HepG2 (cell line): Measurements from ENCODE around the gene ERFL. TPM values are rescaled to one million over a fixed set of nuclear protein-coding genes. Genes with fewer than 3 reads are reported as not detected.

ENCODE experiments used
- ATAC-seq: fragments of 200-7000 bp; cut with Tn5 transposase; 3 replicates; pipeline ENCODE4 v1.9.1; 2020; ENCODE audit warnings: mild to moderate bottlenecking, moderate library complexity
- BruUV-seq: library from RNA; stranded (reverse); fragments of 400-500 nt; replicated peaks from 2 replicates; lab custom pipeline; 2021; lab: Mats Ljungman, UMichigan
- CTCF ChIA-PET: fragments of 300-600 bp; formaldehyde crosslinking; extraction: SDS; loops from one replicate; lab custom pipeline; 2021; ENCODE audit warnings: low total read pairs, inconsistent platforms, low intra/inter-chr PET ratio; lab: Yijun Ruan, JAX
- POLR2A ChIA-PET: fragments of 350-600 bp; sonication (Branson Sonifier 250); formaldehyde crosslinking; loops from one replicate; lab custom pipeline; 2020; ENCODE audit warnings: antibody characterized with exemption, inconsistent platforms; lab: Yijun Ruan, JAX
- DNase-seq: peaks from one replicate; pipeline ENCODE4 v3.0.0-alpha.2; 2015; ENCODE audit warnings: low spot score
- FAIRE-seq: peaks from 3 replicates; lab custom pipeline; 2011; peaks lifted over from hg19 to GRCh38; lab: Jason Lieb, UNC
- H2AFZ ChIP-seq: one replicate; pipeline ENCODE4 v1.6.1; 2011; ENCODE audit warnings: low read length, inconsistent platforms
- H3K27ac ChIP-seq: fragments of 300-600 bp; 3 replicates; pipeline ENCODE4 v1.8.0; 2011; ENCODE audit warnings: mixed run types, mild to moderate bottlenecking, mixed read lengths, low read length, inconsistent platforms; ENCODE audit not compliant: insufficient read depth; ENCODE audit errors: extremely low read length
- H3K27me3 ChIP-seq, 2 experiments: fragments of 200-600 bp in 1 of 2; 2 replicates in 1 of 2; 3 replicates in 1 of 2; pipeline versions ENCODE4 v1.6.0 to v1.8.0; 2011; ENCODE audit warnings: low read length in 2 of 2, mild to moderate bottlenecking in 2 of 2, moderate library complexity in 2 of 2, inconsistent platforms in 1 of 2; ENCODE audit not compliant: insufficient read depth in 2 of 2, control insufficient read depth in 1 of 2
- H3K36me3 ChIP-seq, 2 experiments: fragments of 200-600 bp in 1 of 2; replicated peaks in 1 of 2; 2 replicates in 1 of 2; 3 replicates in 1 of 2; pipeline versions ENCODE4 v1.5.1 to v1.8.0; 2011; ENCODE audit warnings: low read length in 2 of 2, inconsistent platforms in 1 of 2; ENCODE audit not compliant: insufficient read depth in 2 of 2, control insufficient read depth in 1 of 2
- H3K4me1 ChIP-seq: 2 replicates; pipeline ENCODE4 v1.5.1; 2012; ENCODE audit warnings: low read length, inconsistent platforms; ENCODE audit not compliant: insufficient read depth
- H3K4me2 ChIP-seq: 2 replicates; pipeline ENCODE4 v1.6.0; 2011; ENCODE audit warnings: low read depth, low read length, inconsistent platforms
- H3K4me3 ChIP-seq, 3 experiments: fragments of 200-600 bp in 1 of 3; sonication (generic), shearing (Covaris generic) in 1 of 3; replicated peaks in 1 of 3; 2 replicates each; pipeline ENCODE4 v1.5.1; 2011 to 2016; ENCODE audit warnings: low read length in 3 of 3, inconsistent platforms in 2 of 3, low read depth in 2 of 3, mild to moderate bottlenecking in 2 of 3, control low read depth in 1 of 3, mixed read lengths in 1 of 3; ENCODE audit not compliant: insufficient read depth in 1 of 3
- H3K79me2 ChIP-seq: one replicate; pipeline ENCODE4 v1.6.1; 2011; ENCODE audit warnings: low read length, inconsistent platforms; ENCODE audit not compliant: insufficient read depth
- H3K9ac ChIP-seq: 2 replicates; pipeline ENCODE4 v1.6.0; 2011; ENCODE audit warnings: mild to moderate bottlenecking, low read depth, low read length, inconsistent platforms; ENCODE audit not compliant: insufficient read depth
- H3K9me3 ChIP-seq: 2 replicates; pipeline ENCODE4 v1.5.1; 2012; ENCODE audit warnings: mild to moderate bottlenecking, low read length
- H4K20me1 ChIP-seq: 2 replicates; pipeline ENCODE4 v1.6.0; 2011; ENCODE audit warnings: inconsistent platforms, mild to moderate bottlenecking, low read length, moderate library complexity; ENCODE audit not compliant: insufficient read depth
- CEBPB ChIP-seq: IDR thresholded peaks from 2 replicates; pipeline ENCODE4 v1.6.1; 2011; ENCODE audit warnings: low read depth, low read length, improper control_type of control experiment, borderline replicate concordance
- EZH2 ChIP-seq: conservative IDR thresholded peaks from 2 replicates; pipeline ENCODE4 v1.6.1; 2012; ENCODE audit warnings: mild to moderate bottlenecking, low read depth, low read length, moderate library complexity
- GFI1 ChIP-seq: sonication (generic); formaldehyde crosslinking; IDR thresholded peaks from 2 replicates; pipeline ENCODE4 v1.5.0; 2020; ENCODE audit warnings: missing genetic modification reagents, mild to moderate bottlenecking, borderline replicate concordance
- GZF1 ChIP-seq: sonication (generic); formaldehyde crosslinking; IDR thresholded peaks from 2 replicates; pipeline ENCODE4 v1.5.1; 2020; ENCODE audit warnings: mild to moderate bottlenecking, missing genetic modification reagents
- KDM2A ChIP-seq: sonication (generic); formaldehyde crosslinking; IDR thresholded peaks from 2 replicates; pipeline ENCODE4 v1.4.0; 2020; ENCODE audit warnings: low read depth, missing genetic modification reagents, borderline replicate concordance
- MXD3 ChIP-seq: IDR thresholded peaks from 2 replicates; pipeline ENCODE4 v1.6.1; 2016; ENCODE audit warnings: mild to moderate bottlenecking, missing biosample characterization, missing genetic modification reagents
- RBM22 ChIP-seq: fragments of 200-400 bp; formaldehyde crosslinking; optimal IDR thresholded peaks from 2 replicates; pipeline ENCODE3; 2017; ENCODE audit warnings: mild to moderate bottlenecking, low read length, moderate library complexity
- THAP9 ChIP-seq: sonication (generic); formaldehyde crosslinking; IDR thresholded peaks from 2 replicates; pipeline ENCODE4; 2020; ENCODE audit warnings: missing genetic modification reagents, mild to moderate bottlenecking, borderline replicate concordance
- ZBTB38 ChIP-seq: sonication (generic); formaldehyde crosslinking; IDR thresholded peaks from 2 replicates; pipeline ENCODE4 v1.5.1; 2020; ENCODE audit warnings: mild to moderate bottlenecking, missing genetic modification reagents
- ZNF331 ChIP-seq: sonication (generic); formaldehyde crosslinking; IDR thresholded peaks from 2 replicates; pipeline ENCODE4 v1.4.0; 2020; ENCODE audit warnings: missing genetic modification reagents
- ZNF343 ChIP-seq: sonication (generic); formaldehyde crosslinking; IDR thresholded peaks from 2 replicates; pipeline ENCODE4 v1.4.0; 2020; ENCODE audit warnings: mild to moderate bottlenecking, missing genetic modification reagents
- ZNF567 ChIP-seq: sonication (generic); formaldehyde crosslinking; IDR thresholded peaks from 2 replicates; pipeline ENCODE4 v1.8.1; 2023; ENCODE audit warnings: mild to moderate bottlenecking, missing genetic modification reagents, borderline replicate concordance
- ZNF574 ChIP-seq: sonication (generic); formaldehyde crosslinking; IDR thresholded peaks from 2 replicates; pipeline ENCODE4 v1.4.0; 2020; ENCODE audit warnings: missing genetic modification reagents
- ZNF652 ChIP-seq: IDR thresholded peaks from 2 replicates; pipeline ENCODE4 v1.6.1; 2016; ENCODE audit warnings: low read depth, borderline replicate concordance
- ZNF678 ChIP-seq: sonication (generic); formaldehyde crosslinking; IDR thresholded peaks from 2 replicates; pipeline ENCODE4 v1.4.0; 2020; ENCODE audit warnings: mild to moderate bottlenecking, missing genetic modification reagents
- ZNF691 ChIP-seq: sonication (generic); formaldehyde crosslinking; IDR thresholded peaks from 2 replicates; pipeline ENCODE4 v1.4.0; 2020; ENCODE audit warnings: missing genetic modification reagents, low read depth, mild to moderate bottlenecking, borderline replicate concordance
- ZNF773 ChIP-seq: sonication (generic); formaldehyde crosslinking; IDR thresholded peaks from 2 replicates; pipeline ENCODE4 v1.4.0; 2020; ENCODE audit warnings: missing genetic modification reagents, borderline replicate concordance
- ZSCAN22 ChIP-seq: sonication (generic); formaldehyde crosslinking; IDR thresholded peaks from 2 replicates; pipeline ENCODE4 v1.4.0; 2020; ENCODE audit warnings: mild to moderate bottlenecking, missing genetic modification reagents
- WGBS: methylation state at CpG from one replicate; pipeline ENCODE4 v1.1.6; 2017; ENCODE audit warnings: low lambda C conversion rate; 5-methylcytosine and 5-hydroxymethylcytosine counted together
- in situ Hi-C: cut with HindIII; loops from 2 replicates; pipeline ENCODE4 v1.10.0; 2017; ENCODE audit warnings: low pct_unique_long_range_greater_than_20kb; ENCODE audit not compliant: extremely low pct_ligation_motif_present
- intact Hi-C: fragments of 100-400 bp; cut with micrococcal nuclease; formaldehyde crosslinking; loops from one replicate; pipeline ENCODE4 v1.10.0; 2022; ENCODE audit not compliant: unreplicated experiment
- polyA plus RNA-seq, 8 experiments: library from polyadenylated mRNA; depleted of rRNA in 3 of 8; stranded (reverse) in 7 of 8; unstranded in 1 of 8; fragments of >200 nt; fragmentation: Illumina TruSeq in 4 of 8; extraction: Trizol in 4 of 8; gene quantifications; 2 replicates each; pipeline versions ENCODE4 v1.2.1 to v1.2.3, GENCODE V29; 2011 to 2016; ENCODE audit warnings: low read depth in 4 of 8, missing spikeins in 1 of 8, mixed read lengths in 1 of 8; ENCODE audit not compliant: insufficient read depth in 1 of 8
- total RNA-seq, 5 experiments: library from RNA; depleted of rRNA; stranded (reverse); fragments of >200 nt; fragmentation: Illumina TruSeq; extraction: Trizol; gene quantifications; 2 replicates each; pipeline ENCODE4 v1.2.3, GENCODE V29; 2016; ENCODE audit warnings: low read depth in 1 of 5

The ERFL gene
- total and polyA plus RNA-seq, 2 of the 13 experiments (the other 11 are each of a cell fraction or from before 2014, with no cell fraction given), result not detected

- POLR2A ChIA-PET, result no interaction called here
- H3K4me3 ChIP-seq, result no peak overlapping the region
- FAIRE-seq (peak; percentile 30), DNase-seq (peak; percentile 58), ATAC-seq (peak; percentile 80)
- in situ Hi-C loops, result loop anchor here (10.0 kb wide), 1 partner anchor 50 kb away; the partner anchor contains the start of gene ARHGEF1
- H3K79me2 ChIP-seq, result no peaks in the 10 kb centered on the region
- BruUV-seq, result no TSS peak
- H2AFZ ChIP-seq, result no peak overlapping the region
- CTCF ChIA-PET, result interaction anchor here (0.8 to 2.4 kb wide), 4 partner anchors 47 to 76 kb away, joined by 3 to 13 read pairs (median 4); partner anchors contain the start of gene CD79A
- peaks cover 12 to 76% of the 10 kb centered on the region in 2 experiments; a peak in 4 of 5 replicates for H3K27me3 ChIP-seq
- intact Hi-C loops, result loop anchor here (2.0 kb wide), 1 partner anchor 62 kb away; no protein-coding TSS in a partner anchor
- H3K27ac ChIP-seq, result no peak overlapping the region
- WGBS, result 31% methylated on average over 7 of the region's 7 CpGs
- H3K9ac ChIP-seq, result no peak overlapping the region
- no peak overlapping the region for H3K4me2 ChIP-seq
- no peaks in the 10 kb centered on the region for H3K4me1 ChIP-seq
- no peaks in the 10 kb centered on the region for H3K36me3 ChIP-seq
- no peaks in the 10 kb centered on the region for H3K9me3 ChIP-seq
- peaks cover 6% of the 10 kb centered on the region; the same call in 1 of the 2 replicates for H4K20me1 ChIP-seq
- TF ChIP-seq ZNF574 (CRISPR knock-in tag), result peak; percentile 63; the same call in 1 of the 2 replicates
- no peak for TF ChIP-seq ZNF652 (CRISPR knock-in tag)
- no peak for TF ChIP-seq RBM22
- no peak for TF ChIP-seq GFI1 (CRISPR knock-in tag)
- TF ChIP-seq GZF1 (CRISPR knock-in tag), result no peak
- TF ChIP-seq ZBTB38, result no peak
- TF ChIP-seq KDM2A, result no peak
- TF ChIP-seq ZNF691 (CRISPR knock-in tag), result no peak
- TF ChIP-seq ZNF567 (CRISPR knock-in tag), result no peak
- peak; percentile 81; the same call in 1 of the 2 replicates for TF ChIP-seq EZH2
- no peak for TF ChIP-seq THAP9 (CRISPR knock-in tag)
- TF ChIP-seq ZNF331 (CRISPR knock-in tag), result no peak
- TF ChIP-seq MXD3 (CRISPR knock-in tag), result no peak
- no peak for TF ChIP-seq ZNF343 (CRISPR knock-in tag)
- no peak for TF ChIP-seq ZNF773
- no peak for TF ChIP-seq ZNF678 (CRISPR knock-in tag)
- TF ChIP-seq ZSCAN22 (CRISPR knock-in tag), result peak; percentile 88
- TF ChIP-seq CEBPB, result no peak
Measured at GRCh38 chr19:41934849-41935374, 6.7 kb upstream of the ERFL start.
